D721Med (cell line): ENCODE data around the gene DEFB131B.

Source experiments
- DNase-seq: peaks from one replicate; pipeline ENCODE4 v3.0.0; 2011; ENCODE audit warnings: low spot score; ENCODE audit not compliant: insufficient read length
- FAIRE-seq: peaks from 2 replicates; lab custom pipeline; 2011; peaks lifted over from hg19 to GRCh38; lab: Jason Lieb, UNC
- CTCF ChIP-seq: IDR thresholded peaks from 2 replicates; pipeline ENCODE4 v1.5.1; 2012; ENCODE audit warnings: mild to moderate bottlenecking, control low read depth; ENCODE audit not compliant: insufficient read depth; ENCODE audit errors: missing control alignments

The DEFB131B gene

GRCh38 chr11:71933141-71933933, 55.1 kb downstream of the DEFB131B start:
- no peak for FAIRE-seq
- DNase-seq, result no peak
- no peak for TF ChIP-seq CTCF
